Frontal cortex (tissue), 4 donors: ENCODE data around the gene OR1F1. TPM values are rescaled to one million over a fixed set of nuclear protein-coding genes. Genes with fewer than 3 reads are reported as not detected.
"Not testable (repeated sequence)": the region's sequence is repeated elsewhere in the genome, so short reads cannot be mapped to it uniquely, and the experiment has no call there.

Source experiments
- DNase-seq, 2 donors: peaks; one replicate each; pipeline ENCODE4 v3.0.0; 2012; ENCODE audit warnings: low spot score in 2 of 2
- FAIRE-seq: peaks from 2 replicates; lab custom pipeline; 2012; peaks lifted over from hg19 to GRCh38; lab: Jason Lieb, UNC
- total RNA-seq: library from RNA; depleted of rRNA; stranded (reverse); fragments of >200 nt; gene quantifications from one replicate; pipeline ENCODE4 v1.2.3, GENCODE V29; 2014
- donor health status: control.
- donor health status: control.
- donor health status: control.

The OR1F1 gene
- total RNA-seq, 1 donor from 2014 or later, result 0.41 TPM

DNA sequence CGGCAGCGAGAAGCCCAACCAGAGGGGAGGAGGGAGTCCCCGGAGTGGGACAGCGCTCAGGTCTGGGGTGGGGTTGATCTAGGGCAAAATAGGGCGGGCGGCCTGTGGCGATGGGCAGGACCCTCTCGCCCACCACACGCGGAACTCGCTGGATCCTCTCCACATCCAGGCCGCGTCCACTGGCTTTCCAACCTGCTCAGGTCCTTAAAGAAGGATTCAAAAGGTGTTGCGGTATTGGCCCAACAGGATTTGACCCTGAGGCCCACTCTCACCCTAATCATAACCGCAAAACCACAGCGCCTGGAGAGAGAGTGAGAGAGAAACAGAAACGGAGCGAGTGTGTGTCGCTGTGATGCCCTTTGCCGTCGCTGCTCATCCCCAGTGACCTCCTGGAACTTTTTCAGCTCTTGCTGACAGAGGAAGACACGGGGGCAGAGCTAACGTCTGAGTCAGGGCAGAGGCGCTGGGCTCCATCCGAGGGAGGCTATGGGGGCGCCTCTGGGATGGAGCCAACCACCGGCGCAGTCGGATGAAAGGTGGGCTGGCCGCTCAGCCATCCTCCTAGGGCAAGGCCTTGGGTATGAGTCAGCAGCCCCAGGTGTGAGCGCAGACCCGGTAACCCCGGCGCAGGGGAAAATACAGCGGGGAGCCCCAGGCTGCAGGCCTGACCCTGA, 16.7 kb upstream of the OR1F1 start:
- DNase-seq, result no peak
- FAIRE-seq, result no peak

DNA sequence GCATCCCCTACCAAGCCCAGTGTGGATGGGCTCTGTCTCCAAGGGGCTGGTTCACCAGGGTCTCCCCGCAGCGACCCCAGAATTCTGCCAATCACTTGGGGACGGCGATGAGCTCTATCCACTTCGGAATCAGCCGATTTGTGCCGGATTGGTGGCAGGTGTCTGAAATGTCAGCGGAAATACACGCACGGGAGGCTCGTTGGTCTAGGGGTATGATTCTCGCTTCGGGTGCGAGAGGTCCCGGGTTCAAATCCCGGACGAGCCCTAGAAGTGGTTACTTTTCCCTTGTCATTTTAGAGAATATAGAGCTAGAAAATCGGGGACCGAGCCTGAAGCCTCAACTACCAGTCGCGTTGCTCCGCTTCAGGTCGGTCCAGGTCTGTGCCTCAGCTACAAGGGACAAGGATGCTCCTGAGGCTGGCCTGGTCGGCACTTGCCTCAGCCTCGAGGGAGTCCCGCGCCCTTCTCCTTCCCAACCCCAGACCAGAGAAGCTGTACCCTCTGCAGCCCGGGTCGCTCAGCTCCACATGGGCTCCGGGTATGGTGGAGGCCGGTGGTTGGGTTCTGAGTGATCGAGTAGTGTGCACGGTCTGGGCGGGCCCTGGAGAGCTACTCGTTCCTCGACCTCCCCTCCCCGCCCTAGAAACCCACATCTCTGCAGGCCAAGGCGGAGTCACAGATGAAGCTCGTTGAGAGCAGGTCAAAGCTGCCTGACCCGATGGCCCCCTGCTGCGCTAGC, 16.0 kb upstream of the OR1F1 start:
- DNase-seq (no peak), FAIRE-seq (no peak)

DNA sequence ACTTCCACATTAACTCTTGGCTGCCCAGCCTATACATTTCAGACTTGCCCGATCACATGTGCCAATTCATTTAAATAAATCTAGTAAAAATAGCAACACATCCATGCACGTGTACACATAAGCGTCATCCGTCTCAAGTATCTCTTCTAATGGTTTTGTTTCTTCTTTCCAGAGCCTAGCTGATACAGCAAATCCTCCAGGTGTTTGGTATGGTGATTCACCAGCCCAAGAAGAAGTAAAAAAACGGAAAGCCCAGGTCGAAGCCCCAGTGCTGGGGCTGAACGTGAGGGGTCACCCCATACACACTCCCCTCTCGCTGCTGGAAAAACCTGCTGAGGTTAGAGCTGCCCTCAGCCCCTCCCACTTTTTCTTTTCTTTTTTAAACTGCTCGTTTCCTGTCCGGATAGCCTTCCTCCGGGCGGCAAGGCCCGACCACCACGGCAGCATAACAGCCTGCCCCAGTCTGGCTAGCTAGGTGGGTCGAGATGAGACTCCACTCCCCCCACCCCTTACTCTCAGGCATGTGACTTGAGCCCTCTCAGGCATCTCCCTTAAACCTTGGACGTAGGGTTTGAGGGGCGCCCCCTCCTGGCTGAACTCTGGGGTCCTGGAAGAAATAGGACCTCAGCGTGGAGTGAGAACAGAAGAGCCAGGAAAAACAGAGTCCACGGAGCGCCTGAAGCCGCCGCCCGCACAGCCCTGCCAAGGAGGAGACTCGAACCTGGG, 13.9 kb upstream of the OR1F1 start:
- FAIRE-seq, result no peak
- DNase-seq, result no peak

DNA sequence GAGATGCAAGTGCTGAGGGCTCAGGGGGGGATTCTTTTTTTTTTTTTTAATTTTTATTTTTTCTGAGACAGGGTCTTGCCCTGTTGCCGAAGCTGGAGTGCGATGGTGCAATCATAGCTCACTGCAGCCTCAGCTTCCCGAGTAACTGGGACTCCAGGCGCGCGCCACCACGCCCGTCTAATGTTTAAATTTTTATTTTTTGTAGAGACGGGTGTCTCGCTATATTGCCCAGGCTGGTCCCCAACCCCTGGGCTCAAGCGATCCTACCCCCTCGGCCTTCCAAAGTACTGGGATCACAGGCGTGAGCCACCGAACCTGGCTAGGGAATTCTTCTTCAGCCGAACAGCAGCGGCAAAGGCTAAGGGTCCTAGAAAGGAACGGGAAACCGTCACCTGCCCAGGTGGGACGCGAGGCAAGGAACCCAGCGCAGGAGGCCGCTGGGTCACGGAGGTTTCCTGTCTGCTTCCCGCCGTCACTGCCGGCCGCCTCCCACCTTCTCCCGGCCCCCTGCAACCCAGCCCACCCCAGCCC, 13.3 kb upstream of the OR1F1 start:
- no peak for DNase-seq
- FAIRE-seq, result no peak

DNA sequence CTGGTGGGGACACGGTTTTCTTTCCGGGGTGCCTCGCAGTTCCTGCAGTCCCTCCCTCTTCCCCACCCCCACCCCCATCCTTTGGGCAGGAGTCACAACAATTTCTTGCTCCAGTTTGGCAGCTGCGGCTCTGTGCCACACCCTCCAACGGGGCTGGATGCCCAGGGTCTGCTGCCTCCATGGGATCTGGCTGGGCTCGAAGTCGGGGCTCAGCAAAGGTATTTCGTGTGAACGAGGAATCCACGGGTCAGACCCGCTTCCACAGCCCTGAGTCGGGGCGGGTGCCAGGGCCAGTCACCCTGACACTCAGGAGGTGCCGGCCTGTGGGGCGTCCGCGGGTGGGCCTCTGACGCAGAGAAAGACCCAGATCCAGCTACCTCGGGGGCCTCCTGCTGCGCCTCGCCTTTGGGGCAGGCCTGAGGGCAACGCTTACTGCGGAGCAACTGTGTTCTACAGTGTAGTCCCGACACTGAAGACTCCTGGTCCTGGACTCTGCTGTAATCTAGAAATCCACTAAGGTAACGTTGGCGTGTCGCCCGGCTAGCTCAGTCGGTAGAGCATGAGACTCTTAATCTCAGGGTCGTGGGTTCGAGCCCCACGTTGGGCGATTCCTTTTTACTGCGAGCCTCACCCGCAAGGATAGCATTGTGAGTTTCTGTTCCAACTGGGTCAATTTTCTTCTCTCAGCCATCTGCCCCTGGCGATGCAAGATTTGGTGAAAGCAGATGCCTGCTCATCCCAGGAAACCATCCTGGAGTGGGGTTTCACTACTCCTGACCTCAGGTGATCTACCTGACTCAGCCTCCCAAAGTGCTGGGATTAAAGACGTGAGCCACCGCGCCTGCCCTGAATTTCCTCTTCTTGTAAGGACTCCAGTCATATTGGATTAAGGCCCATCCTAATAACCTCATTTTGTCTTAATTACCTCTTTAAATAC, 12.6 kb upstream of the OR1F1 start:
- DNase-seq, result no peak
- FAIRE-seq, result no peak

DNA sequence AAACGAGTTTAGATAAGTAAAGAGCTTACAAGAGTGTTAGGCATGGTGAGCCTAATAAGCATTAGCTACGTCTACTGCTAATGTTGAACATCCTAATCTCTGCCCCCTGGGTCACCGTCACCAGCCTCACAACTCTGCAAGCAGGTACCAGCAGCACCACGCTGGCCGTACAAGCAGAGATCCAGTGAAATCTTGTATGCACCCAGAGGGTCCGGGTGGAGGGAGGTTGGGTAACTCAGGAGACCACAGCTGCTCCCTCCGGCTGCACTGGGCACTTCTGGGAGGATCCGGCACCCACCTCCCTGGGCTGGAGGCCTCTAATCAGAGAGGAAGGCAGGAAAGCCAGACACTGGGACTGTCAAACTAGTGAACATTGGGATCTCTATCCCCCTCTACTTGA, 8.4 kb upstream of the OR1F1 start:
- DNase-seq (no peak), FAIRE-seq (no peak)

DNA sequence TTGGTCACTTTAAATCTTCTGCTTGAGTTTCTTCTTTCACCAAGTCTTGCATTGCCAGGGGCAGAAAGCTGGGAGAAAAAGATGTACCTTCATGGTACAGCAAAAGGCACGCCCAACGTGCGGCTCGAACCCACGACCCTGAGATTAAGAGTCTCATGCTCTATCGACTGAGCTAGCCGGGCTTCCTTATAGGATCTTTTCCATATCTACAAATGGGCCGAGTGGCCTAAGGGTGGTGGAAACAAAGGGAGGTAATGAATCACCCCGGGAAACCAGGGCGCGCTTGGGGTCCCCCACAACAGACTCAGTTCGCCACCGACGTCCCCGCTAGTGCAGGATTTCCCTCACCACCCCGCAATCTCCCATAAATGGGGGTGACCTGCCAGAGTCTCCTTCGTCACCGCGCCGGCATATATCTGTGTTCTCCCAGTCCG, 7.5 kb upstream of the OR1F1 start:
- no peak for FAIRE-seq
- no peak for DNase-seq

DNA sequence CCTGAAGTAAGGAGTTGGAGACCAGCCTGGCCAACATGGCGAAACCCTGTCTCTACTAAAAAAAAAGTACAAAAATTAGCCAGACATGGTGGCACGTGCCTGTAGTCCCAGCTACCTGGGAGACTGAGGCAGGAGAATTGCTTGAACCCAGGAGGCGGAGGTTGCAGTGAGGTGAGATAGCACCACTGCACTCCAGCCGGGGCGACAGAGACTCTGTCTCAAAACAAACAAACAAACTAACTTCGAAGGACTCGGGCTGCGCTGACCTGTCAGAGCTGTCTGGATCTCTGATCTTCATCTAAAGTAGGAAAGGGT, 5.8 kb upstream of the OR1F1 start:
- DNase-seq, FAIRE-seq: not testable (repeated sequence)

DNA sequence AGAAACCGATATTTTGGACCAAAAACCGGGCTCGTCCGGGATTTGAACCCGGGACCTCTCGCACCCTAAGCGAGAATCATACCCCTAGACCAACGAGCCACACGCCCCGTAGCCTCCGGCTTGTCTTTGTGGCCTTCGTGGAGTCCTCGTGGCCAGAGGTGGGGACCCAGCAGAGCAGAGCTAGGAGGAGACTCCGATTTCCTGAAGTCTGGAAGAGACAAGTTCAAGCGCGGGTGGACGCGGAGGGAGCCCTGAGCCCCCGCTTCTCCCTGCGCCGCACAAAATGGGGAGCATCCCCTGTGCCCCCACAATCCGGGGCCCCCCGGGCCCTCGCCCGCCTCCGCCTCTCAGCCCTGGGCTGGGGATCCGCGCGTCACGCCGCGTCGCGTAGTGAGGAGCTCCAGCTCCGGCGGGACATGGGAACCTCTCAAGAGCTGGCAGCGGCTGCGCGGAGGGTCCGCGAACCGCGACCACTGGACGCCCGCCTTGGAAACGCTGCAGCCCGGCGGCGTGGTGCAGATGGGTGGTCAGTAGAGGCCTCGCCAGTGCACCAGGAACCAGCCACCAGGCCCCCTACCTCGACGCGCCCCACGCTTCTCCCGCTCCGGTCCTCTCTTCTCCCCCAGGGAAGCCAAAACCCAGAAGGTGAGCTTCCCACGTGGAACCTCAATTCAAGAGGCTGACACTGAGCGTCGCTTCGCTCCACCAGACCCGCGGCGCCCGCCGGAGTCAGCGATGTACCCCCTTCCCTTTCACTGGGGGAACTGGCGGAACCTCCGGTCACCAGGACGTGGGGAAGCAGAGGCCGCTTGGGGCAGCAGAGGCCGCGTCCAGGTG, 5.2 kb upstream of the OR1F1 start:
- FAIRE-seq, result no peak
- no peak for DNase-seq

DNA sequence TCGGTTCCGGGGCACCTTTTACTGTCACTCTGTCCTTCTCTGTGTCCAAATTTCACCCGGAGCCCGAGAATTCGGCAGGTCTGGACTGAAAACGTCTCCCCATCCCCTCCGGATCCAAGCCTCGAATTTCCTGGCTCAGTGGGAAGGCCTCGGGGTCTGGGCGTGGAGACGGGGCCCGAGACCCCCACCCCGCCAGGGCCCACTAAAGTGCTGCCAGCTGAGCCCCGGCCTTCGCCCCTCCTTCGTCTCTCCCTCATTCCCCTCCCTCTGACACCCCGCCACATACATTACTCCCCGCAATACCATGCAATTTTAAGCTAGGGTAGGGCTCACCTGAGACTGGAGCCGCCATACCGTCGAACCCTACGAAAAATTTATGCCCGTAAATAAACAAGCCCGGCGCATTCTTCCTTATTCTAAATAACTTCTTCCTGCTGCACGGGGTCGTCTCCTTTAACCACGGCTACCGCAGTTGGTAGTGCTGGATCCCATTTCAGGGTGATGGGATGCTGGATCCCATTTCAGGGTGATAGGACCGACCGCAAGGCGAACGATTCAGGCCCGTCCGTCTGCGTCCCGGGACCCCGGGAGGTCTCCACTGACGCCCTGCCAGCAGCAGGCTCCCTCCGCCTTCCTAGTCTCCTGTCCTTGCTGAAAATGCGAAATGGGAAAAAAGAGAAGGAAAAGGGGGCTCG, 4.4 kb upstream of the OR1F1 start:
- FAIRE-seq, result no peak
- no peak for DNase-seq

DNA sequence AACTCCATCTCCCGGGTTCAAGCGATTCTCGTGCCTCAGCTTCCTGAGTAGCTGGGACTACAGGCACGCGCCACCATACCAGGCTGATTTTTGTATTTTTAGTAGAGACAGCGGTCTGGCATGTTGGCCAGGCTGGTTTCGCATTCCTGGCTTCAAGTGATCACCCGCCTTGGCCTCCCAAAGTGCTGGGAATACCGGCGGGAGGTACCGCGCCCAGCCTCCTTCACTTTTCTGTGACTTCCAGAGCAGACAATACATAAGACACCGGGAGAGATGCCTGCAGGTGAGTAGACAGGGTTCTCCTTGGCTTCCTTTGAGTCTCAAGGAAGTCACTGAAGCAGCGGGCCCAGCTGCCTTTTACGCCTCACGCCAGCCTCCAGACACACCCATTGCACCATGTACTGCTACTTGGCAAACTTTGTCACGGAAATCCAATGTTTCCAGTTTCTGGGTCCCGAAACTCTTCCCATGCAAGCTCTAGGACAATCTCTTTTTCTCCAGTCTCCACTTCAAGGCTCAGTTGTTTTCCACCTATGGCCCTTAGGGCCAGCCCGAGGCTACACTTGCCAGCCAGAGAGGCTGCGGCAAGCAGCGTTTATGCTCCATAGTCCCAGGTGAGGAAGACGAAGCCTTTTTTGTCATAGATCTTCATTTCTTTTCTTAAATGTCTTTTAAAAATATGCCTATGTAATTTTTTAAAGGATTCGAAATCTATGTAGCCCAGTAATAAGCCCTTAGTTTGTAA, 886 bp upstream of the OR1F1 start:
- FAIRE-seq (no peak), DNase-seq (no peak)

DNA sequence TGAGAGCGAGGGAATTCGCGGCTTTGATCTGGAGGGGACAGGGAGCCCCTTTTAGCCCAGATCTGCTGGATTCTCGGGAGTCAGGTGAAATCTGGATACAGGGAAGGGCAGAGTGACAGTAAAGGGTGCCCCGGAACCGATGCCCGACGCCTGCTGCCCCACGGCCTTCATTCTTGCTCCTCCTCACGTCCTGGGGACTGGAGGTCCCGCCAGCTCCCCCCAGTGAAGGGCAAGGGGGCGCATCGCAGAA, 596 bp downstream of the OR1F1 start:
- DNase-seq (no peak), FAIRE-seq (no peak)

DNA sequence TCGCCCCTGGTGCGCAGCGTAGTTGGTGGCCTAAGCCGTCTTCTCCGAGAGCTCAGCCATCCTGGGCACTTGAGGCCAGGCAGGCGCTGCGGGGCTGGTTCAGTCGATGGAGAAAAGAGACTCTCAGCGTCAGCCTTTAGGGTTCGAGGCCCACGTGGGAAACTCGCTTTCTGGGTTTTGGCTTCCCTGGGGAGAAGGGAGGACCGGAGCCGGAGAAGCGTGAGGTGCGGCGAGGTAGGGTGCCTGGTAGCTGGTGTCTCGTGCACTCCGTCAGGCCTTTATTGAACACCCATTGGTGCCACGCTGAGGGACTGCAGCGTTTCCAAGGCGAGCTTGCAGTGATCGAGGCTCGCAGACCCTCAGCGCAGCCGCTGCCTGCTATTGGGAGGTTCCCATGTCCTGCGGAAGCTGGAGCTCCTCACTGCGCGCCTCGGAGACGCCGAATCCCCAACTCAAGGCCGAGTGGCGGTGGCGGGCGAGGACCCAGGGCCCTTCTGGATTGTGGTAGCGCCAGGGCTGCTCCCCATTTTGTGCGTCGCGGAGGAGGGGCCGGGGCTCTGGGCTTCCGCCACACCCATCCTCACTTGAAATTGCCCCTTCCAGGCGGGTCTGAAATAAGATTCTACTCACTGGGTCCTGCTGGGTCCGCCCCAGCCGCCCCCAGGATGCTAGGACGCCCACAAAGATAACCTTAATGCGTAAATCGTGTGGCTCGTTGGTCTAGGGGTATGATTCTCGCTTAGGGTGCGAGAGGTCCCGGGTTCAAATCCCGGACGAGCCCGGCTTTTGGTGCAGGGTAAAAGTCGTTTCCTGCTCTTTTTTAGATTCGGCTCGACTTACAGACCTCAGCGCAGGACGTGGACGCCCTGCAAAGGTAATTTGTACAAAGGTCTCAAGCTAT, 1.2 kb downstream of the OR1F1 start:
- no peak for FAIRE-seq
- DNase-seq, result no peak

DNA sequence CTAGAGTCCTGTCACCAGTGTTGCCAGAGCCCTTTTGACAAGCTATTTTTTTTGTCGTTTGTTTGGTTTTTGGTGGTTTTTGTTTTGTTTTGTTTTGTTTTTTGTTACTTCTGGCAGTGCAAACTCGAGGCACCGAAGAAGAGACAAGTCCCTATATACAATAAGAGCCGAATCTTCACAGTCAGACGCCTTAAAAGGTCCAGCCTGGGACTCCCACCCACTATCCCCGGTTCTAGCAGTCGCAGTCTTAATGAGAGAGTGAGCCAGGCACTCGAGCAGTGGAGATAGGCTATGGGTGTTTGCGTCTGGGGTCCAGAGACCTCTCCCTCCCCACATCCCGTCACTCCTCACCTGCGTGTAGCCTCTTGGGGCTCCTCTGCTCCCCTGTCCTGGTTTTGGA, 1.9 kb downstream of the OR1F1 start:
- FAIRE-seq (no peak), DNase-seq (no peak)

DNA sequence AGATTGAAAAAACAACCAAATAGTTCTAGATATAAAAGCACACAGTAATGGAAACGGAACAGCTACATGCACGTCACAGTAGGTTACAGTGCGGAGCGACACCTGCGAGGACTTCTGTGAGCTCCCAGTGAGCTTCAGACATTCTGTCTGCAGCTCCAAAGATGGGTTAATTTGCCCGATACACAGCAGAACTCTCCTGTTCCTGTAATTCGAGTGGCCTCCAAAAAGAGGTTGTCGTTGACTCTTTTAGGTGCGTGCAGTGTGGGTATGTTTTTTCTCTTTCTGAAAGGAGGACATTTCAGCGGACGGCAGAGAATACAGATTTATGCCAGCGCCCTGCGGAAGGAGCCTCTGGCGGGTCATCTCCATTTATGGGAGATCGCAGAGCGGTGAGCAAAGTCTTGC, 2.9 kb downstream of the OR1F1 start:
- FAIRE-seq (no peak), DNase-seq (no peak)

DNA sequence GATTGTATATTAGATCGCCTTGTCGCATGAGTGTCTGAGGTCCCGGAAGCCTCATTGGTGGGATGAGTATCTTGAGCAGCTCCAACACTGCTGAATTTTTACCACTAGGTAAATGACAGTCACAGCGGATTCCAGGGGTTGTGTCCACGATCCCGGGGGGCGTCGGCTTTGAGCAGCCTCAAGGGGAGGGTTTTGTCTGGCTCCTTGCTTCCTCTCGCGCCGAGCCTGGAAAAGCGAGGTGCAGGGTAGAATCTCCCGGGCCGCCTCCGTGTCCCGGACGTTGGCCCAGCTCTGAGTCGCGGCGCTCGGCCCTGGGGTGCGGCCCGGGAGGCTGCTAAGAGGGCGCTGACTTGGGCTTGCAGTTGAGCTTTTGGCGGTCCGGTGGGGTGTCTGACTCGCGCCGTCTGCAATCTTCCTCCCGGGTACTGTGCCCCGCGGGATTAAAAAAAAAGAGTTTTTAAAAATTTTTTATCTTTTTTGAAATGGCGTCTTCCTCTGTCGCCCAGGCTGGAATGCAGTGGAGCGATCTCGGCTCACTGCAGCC, 4.5 kb downstream of the OR1F1 start:
- FAIRE-seq (no peak), DNase-seq (no peak)
